GM13977 (cell line): ENCODE data around the gene PRSS27.

ENCODE experiments used
- DNase-seq: peaks from one replicate; pipeline ENCODE4 v3.0.0; 2012; ENCODE audit warnings: low spot score
- in situ Hi-C: fragments of 300-500 bp; cut with MboI; formaldehyde crosslinking; loops from one replicate; pipeline ENCODE4 v1.12.0; 2022; ENCODE audit warnings: low sequenced_read_pairs, low pct_unique_long_range_greater_than_20kb, mixed read lengths, inconsistent platforms; ENCODE audit not compliant: unreplicated experiment
- TF ChIP-seq, protein P1 (sequence below): IDR thresholded peaks from 2 replicates; pipeline ENCODE4 v1.5.1; 2012; ENCODE audit warnings: mild to moderate bottlenecking, control low read depth; ENCODE audit not compliant: insufficient read depth; ENCODE audit errors: extremely low read depth, missing control alignments

The PRSS27 gene

DNA sequence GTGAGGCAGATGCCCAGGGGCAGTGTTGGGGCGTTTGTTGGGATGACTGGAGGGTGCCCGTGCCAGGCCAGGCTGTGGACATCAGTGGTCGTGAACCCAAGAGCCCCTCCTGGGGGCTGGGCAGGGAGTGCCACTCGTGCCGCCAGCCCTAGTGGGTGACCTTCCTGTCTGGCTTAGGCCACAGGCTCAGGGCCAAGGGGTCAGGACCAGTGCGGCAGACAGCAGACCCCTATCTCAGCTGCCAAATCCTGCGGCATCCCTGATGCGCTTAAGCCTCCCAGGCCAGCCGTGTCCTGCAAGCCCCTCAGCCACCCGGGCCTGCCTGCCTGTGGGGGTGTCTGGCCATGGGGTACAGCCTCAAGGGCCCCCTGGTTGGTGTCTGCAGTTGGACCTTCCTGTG is 14.7 kb downstream of the PRSS27 start:
- TF ChIP-seq, protein P1, sequence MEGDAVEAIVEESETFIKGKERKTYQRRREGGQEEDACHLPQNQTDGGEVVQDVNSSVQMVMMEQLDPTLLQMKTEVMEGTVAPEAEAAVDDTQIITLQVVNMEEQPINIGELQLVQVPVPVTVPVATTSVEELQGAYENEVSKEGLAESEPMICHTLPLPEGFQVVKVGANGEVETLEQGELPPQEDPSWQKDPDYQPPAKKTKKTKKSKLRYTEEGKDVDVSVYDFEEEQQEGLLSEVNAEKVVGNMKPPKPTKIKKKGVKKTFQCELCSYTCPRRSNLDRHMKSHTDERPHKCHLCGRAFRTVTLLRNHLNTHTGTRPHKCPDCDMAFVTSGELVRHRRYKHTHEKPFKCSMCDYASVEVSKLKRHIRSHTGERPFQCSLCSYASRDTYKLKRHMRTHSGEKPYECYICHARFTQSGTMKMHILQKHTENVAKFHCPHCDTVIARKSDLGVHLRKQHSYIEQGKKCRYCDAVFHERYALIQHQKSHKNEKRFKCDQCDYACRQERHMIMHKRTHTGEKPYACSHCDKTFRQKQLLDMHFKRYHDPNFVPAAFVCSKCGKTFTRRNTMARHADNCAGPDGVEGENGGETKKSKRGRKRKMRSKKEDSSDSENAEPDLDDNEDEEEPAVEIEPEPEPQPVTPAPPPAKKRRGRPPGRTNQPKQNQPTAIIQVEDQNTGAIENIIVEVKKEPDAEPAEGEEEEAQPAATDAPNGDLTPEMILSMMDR: no peak
- in situ Hi-C loops: no loop called here
- no peak for DNase-seq

DNA sequence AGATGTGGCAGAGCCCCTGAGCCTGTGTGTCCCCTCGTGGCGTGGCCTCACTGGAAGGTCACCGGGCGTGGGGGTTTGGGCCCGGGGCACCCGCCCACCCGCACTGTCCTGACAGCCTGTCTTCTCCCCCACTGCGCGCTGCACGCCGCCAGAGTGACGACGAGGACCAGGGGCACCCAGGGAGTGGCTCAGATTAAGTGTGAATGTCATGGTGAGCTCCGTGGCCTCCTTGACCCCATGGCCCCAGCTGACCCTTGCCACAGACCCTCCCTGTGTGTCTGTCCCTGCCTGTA is 15.1 kb downstream of the PRSS27 start:
- DNase-seq: no peak
- in situ Hi-C loops: no loop called here
- TF ChIP-seq, protein P1: no peak

- DNase-seq: no peak
- TF ChIP-seq, protein P1: no peak
- in situ Hi-C loops: no loop called here
Observed at GRCh38 chr16:2704166-2704982, 15.7 kb downstream of the PRSS27 start.

GRCh38 chr16:2702871-2703745 is 16.9 kb downstream of the PRSS27 start:
- TF ChIP-seq, protein P1: no peak
- in situ Hi-C loops: no loop called here
- DNase-seq: no peak

- in situ Hi-C loops: no loop called here
- no peak for DNase-seq
- TF ChIP-seq, protein P1: no peak
Observed at GRCh38 chr16:2702438-2702825, 17.6 kb downstream of the PRSS27 start.

GRCh38 chr16:2701713-2702437 is 18.1 kb downstream of the PRSS27 start:
- in situ Hi-C loops: no loop called here
- TF ChIP-seq, protein P1: no peak
- no peak for DNase-seq
